ENCODE measurements around the gene DIS3L2.

DNA sequence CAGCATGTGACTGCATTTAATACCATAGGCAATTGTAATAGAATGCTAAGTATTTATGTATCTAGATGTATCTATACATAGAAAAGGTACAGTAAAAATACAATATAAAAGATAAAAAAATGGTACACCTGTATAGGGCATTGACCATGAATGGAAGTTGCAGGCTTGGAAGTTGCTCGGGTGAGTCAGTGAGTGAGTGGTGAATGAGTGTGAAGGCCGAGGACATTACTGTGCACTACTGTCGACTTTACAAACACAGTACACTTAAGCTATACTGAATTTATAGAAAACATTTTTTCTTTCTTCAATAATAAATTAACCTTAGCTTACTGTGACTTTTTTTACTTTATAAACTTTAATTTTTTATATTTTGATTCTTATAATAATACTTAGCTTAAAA lies 8.9 kb downstream of the DIS3L2 start:
- TF ChIP-seq, protein P1, sequence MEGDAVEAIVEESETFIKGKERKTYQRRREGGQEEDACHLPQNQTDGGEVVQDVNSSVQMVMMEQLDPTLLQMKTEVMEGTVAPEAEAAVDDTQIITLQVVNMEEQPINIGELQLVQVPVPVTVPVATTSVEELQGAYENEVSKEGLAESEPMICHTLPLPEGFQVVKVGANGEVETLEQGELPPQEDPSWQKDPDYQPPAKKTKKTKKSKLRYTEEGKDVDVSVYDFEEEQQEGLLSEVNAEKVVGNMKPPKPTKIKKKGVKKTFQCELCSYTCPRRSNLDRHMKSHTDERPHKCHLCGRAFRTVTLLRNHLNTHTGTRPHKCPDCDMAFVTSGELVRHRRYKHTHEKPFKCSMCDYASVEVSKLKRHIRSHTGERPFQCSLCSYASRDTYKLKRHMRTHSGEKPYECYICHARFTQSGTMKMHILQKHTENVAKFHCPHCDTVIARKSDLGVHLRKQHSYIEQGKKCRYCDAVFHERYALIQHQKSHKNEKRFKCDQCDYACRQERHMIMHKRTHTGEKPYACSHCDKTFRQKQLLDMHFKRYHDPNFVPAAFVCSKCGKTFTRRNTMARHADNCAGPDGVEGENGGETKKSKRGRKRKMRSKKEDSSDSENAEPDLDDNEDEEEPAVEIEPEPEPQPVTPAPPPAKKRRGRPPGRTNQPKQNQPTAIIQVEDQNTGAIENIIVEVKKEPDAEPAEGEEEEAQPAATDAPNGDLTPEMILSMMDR (IDR thresholded peaks at IDR 0.05): no peak
- TF ChIP-seq POLR2AphosphoS5 (IDR thresholded peaks at IDR 0.05) (no peak), POLR2A (IDR thresholded peaks at IDR 0.05) (no peak)
